K562 (cell line): Measurements from ENCODE around the gene PHLDB2.

ENCODE experiments used
- BDP1 ChIP-seq: IDR thresholded peaks from 3 replicates; pipeline ENCODE4 v1.6.1; 2011; ENCODE audit not compliant: insufficient read length, insufficient read depth
- CHCHD3 ChIP-seq: fragments of 250-450 bp; sonication (Bioruptor Pico); IDR thresholded peaks from 2 replicates; pipeline ENCODE4 v2.1.2; 2022; ENCODE audit warnings: mild to moderate bottlenecking
- FOXP1 ChIP-seq: sonication (generic); formaldehyde crosslinking; IDR thresholded peaks from 2 replicates; pipeline ENCODE4 v1.8.0; 2022; ENCODE audit warnings: mild to moderate bottlenecking, missing genetic modification reagents
- SP1 ChIP-seq: sonication (generic); formaldehyde crosslinking; IDR thresholded peaks from 2 replicates; pipeline ENCODE4 v1.8.1; 2022; ENCODE audit warnings: mild to moderate bottlenecking, missing genetic modification reagents
- TAF7 ChIP-seq: fragments of 450-650 bp; IDR thresholded peaks from 2 replicates; pipeline ENCODE4 v1.6.1; 2016; ENCODE audit warnings: missing genetic modification characterization, missing compliant biosample characterization
- TARDBP ChIP-seq: fragments of 450-650 bp; IDR thresholded peaks from 2 replicates; pipeline ENCODE4 v1.6.1; 2016
- ZNF316 ChIP-seq: fragments of 450-650 bp; IDR thresholded peaks from 2 replicates; pipeline ENCODE4 v1.6.1; 2016
- TF ChIP-seq, protein P1 (sequence below), 3 experiments: IDR thresholded peaks in 2 of 3; conservative IDR thresholded peaks in 1 of 3; 2 replicates each; pipeline ENCODE4 v1.5.1; 2011 to 2012; ENCODE audit warnings: low read length in 3 of 3, mild to moderate bottlenecking in 3 of 3, control low read depth in 2 of 3, improper control_type of control experiment in 1 of 3, inconsistent platforms in 1 of 3, low read depth in 1 of 3, mixed read lengths in 1 of 3, moderate library complexity in 1 of 3; ENCODE audit not compliant: insufficient read depth in 2 of 3

DNA sequence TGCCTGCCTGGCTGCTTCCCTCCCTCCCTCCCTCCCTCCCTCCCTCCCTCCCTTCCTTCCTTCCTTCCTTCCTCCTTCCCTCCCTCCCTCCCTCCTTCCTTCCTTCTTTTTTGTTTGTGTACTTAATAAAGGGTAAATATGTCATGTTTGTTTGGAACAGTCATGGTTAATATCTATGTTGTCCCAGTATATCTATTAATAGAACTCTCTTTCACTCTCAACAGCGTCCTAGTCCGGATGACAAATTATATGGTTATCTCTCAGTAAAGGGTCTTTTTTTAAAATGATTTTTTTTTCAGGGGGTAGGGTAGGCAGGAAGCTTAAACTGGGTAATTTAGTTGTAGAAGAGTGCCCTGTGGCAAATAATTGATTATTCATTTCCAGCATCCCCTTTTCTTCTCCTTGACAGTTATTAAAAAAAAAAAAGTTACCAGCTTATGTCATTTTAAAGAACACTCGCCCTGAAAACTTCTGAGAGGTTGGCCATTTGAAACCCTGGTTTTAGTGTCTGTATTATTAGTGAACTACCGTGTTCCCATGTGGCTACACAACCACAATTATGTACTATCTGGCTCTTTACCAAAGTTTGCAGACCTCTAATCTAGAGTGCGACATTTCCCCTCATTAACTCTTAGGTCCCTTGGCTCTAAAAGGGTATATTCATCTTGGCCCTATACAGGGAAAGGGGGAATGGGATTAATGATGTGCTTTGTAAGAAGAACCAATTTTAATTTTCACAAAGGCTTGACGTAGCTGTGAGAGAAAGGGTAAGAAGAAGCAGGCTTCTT lies 153.3 kb downstream of the PHLDB2 start:
- TF ChIP-seq SP1 (CRISPR knock-in tag) (no peak), TAF7 (no peak), FOXP1 (CRISPR knock-in tag) (no peak), CHCHD3 (CRISPR knock-in tag) (no peak), BDP1 (no peak), ZNF316 (no peak), TARDBP (no peak)
- TF ChIP-seq, protein P1, sequence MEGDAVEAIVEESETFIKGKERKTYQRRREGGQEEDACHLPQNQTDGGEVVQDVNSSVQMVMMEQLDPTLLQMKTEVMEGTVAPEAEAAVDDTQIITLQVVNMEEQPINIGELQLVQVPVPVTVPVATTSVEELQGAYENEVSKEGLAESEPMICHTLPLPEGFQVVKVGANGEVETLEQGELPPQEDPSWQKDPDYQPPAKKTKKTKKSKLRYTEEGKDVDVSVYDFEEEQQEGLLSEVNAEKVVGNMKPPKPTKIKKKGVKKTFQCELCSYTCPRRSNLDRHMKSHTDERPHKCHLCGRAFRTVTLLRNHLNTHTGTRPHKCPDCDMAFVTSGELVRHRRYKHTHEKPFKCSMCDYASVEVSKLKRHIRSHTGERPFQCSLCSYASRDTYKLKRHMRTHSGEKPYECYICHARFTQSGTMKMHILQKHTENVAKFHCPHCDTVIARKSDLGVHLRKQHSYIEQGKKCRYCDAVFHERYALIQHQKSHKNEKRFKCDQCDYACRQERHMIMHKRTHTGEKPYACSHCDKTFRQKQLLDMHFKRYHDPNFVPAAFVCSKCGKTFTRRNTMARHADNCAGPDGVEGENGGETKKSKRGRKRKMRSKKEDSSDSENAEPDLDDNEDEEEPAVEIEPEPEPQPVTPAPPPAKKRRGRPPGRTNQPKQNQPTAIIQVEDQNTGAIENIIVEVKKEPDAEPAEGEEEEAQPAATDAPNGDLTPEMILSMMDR (IDR thresholded peaks at IDR 0.05 in 2 of 3, conservative IDR thresholded peaks at IDR 0.05 in 1 of 3; ENCODE audit: insufficient read depth in 2 of 3, low read depth in 1 of 3, low read length in 3 of 3) = no peak
